Sigmoid colon (tissue), 7 donors: ENCODE results near the gene CDH22. TPM values are rescaled to one million over a fixed set of nuclear protein-coding genes. Genes with fewer than 3 reads are reported as not detected.

Source experiments
- DNase-seq: peaks from one replicate; pipeline ENCODE4 v3.0.0-alpha.2; 2019
- H3K27ac ChIP-seq, 4 donors: fragments of 200-600 bp; sonication (generic); one replicate each; pipeline ENCODE4 v1.5.1; 2016 to 2019; ENCODE audit warnings: mild to moderate bottlenecking in 1 of 4
- H3K27me3 ChIP-seq, 3 donors: fragments of 200-600 bp; sonication (generic); one replicate each; pipeline ENCODE4 v1.5.1; 2019; ENCODE audit warnings: mild to moderate bottlenecking in 1 of 3
- H3K36me3 ChIP-seq, 4 donors: fragments of 200-600 bp; sonication (generic); one replicate each; pipeline ENCODE4 v1.5.1; 2016 to 2019
- H3K4me1 ChIP-seq, 4 donors: fragments of 200-600 bp; sonication (generic); one replicate each; pipeline ENCODE4 v1.5.1; 2017 to 2019
- H3K4me3 ChIP-seq, 4 donors: fragments of 200-600 bp; sonication (generic); one replicate each; pipeline ENCODE4 v1.5.1; 2017 to 2019; ENCODE audit warnings: mild to moderate bottlenecking in 2 of 4, moderate library complexity in 1 of 4
- H3K9me3 ChIP-seq, 4 donors: fragments of 200-600 bp in 3 of 4; sonication (generic) in 3 of 4; one replicate each; pipeline versions ENCODE4 v1.5.1 to v1.6.1; 2013 to 2019
- EP300 ChIP-seq, 4 donors: sonication (generic); formaldehyde crosslinking; IDR thresholded peaks; one replicate each; pipeline ENCODE4 v1.6.1; 2017; ENCODE audit warnings: antibody characterized with exemption in 4 of 4
- POLR2A ChIP-seq, 2 donors: fragments of 450-650 bp; IDR thresholded peaks; one replicate each; pipeline ENCODE4 v1.6.1; 2016; ENCODE audit warnings: antibody characterized with exemption in 2 of 2, mild to moderate bottlenecking in 2 of 2, moderate library complexity in 2 of 2
- POLR2AphosphoS5 ChIP-seq, 4 donors: sonication (generic); formaldehyde crosslinking; IDR thresholded peaks; one replicate each; pipeline ENCODE4 v1.6.1; 2017; ENCODE audit warnings: antibody characterized with exemption in 4 of 4
- WGBS, 2 donors: extraction: QIAGEN DNeasy Blood & Tissue Kit; methylation state at CpG; one replicate each; pipeline ENCODE4 v1.1.7; 2013; 5-methylcytosine and 5-hydroxymethylcytosine counted together
- intact Hi-C: fragments of 100-400 bp; cut with DNase I; formaldehyde crosslinking; loops from one replicate; pipeline ENCODE4 v1.15.1; 2023
- polyA plus RNA-seq, 3 donors: library from polyadenylated mRNA; stranded (reverse); fragments of 200-250 nt; gene quantifications; one replicate each; pipeline ENCODE4 v1.2.3, GENCODE V29; 2013
- total RNA-seq, 4 donors: library from RNA; depleted of rRNA; stranded (reverse); fragments of >200 nt; gene quantifications; one replicate each; pipeline ENCODE4 v1.1.0, GENCODE V29; 2016
- TF ChIP-seq, protein P1 (sequence below), 4 experiments: fragments of 450-650 bp in 3 of 4; fragments of 200-600 bp in 1 of 4; IDR thresholded peaks; one replicate each; pipeline ENCODE4 v1.5.1; 2016 to 2019; ENCODE audit warnings: antibody characterized with exemption in 4 of 4, mild to moderate bottlenecking in 3 of 4, moderate library complexity in 2 of 4
- donor health status: healthy with polysubstance abuse.
- donor health status: Bipolar disorder and iron deficiency.
- donor health status: healthy.

CDH22 gene
- total and polyA plus RNA-seq, 7 donors = 0.06 to 0.55 (median 0.41) TPM; not detected in 4

DNA sequence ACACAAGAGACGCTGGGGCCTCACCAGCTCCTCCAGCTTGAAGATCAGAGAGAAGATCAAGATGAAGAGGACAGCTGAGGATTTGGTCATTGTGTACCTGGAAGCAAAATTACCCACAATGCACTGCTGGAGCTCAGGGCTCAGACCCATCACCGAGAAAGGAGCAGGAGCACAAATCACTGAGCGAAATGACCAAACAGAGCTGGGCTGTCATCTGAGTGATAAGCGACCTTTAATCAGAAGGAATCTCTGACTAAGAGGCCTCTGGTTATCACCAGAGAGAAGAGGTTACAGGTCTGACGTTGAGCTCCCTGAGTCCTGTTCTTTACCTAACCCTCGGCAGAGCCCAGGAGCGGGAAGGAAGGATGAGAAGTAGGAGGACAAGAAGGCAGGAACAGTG is 47.5 kb upstream of the CDH22 start:
- TF ChIP-seq, protein P1, sequence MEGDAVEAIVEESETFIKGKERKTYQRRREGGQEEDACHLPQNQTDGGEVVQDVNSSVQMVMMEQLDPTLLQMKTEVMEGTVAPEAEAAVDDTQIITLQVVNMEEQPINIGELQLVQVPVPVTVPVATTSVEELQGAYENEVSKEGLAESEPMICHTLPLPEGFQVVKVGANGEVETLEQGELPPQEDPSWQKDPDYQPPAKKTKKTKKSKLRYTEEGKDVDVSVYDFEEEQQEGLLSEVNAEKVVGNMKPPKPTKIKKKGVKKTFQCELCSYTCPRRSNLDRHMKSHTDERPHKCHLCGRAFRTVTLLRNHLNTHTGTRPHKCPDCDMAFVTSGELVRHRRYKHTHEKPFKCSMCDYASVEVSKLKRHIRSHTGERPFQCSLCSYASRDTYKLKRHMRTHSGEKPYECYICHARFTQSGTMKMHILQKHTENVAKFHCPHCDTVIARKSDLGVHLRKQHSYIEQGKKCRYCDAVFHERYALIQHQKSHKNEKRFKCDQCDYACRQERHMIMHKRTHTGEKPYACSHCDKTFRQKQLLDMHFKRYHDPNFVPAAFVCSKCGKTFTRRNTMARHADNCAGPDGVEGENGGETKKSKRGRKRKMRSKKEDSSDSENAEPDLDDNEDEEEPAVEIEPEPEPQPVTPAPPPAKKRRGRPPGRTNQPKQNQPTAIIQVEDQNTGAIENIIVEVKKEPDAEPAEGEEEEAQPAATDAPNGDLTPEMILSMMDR (IDR thresholded peaks at IDR 0.05) = no peak
- no peak for TF ChIP-seq EP300 (IDR thresholded peaks at IDR 0.05)
- no peak for TF ChIP-seq POLR2AphosphoS5 (IDR thresholded peaks at IDR 0.05)
- no peak for TF ChIP-seq POLR2A (IDR thresholded peaks at IDR 0.05)
- Histone ChIP-seq H3K4me1 (peaks cover 0 to 27% (median 16%) of the 10 kb centered on the region in 4 donors), H3K27ac (no peak overlapping the region), H3K4me3 (no peak overlapping the region), H3K36me3 (peaks cover 0 to 14% (median 1%) of the 10 kb centered on the region in 4 donors), H3K9me3 (no peaks in the 10 kb centered on the region), H3K27me3 (no peaks in the 10 kb centered on the region)
- 89 to 91% methylated on average over 7 of the region's 7 CpGs for WGBS, 2 donors
- DNase-seq = no peak
- intact Hi-C loops = no loop called here

DNA sequence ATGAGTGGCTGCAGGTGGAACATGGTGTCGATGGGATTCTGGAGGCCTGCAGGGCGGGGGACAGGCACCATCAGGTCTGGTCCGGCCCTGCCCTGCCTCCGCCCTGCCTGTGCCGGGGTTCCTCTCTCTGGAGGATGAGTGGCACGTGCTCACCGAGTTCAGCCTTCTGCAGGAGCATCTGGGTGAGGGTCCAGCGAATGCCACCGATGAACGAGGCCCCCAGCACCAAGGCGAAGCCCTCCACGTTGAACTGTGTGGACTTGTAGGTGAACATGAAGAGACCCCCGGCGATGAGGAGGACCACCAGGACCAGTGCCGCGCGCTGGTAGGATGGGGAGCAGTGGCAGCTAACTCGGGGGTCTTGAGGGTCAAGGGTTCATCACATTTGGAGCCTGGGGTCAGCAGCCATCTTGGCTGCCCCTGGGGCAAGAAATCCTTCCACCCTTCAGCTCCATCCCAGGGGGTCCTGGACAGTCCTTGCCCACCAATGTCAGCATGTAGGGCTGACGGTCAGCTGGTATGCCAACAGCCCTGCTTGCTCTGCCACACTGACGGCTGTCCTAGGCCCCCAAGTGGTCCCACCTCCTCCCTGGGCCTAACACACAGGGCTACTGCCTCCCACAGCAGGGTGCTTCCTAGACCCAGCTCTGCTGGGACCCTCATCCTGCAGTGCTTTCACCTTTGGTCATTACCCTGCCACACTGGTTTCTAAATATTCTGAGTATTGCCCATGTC is 46.8 kb upstream of the CDH22 start:
- no peaks in the 10 kb centered on the region for H3K9me3 ChIP-seq
- H3K36me3 ChIP-seq = peaks cover 0 to 21% (median 1%) of the 10 kb centered on the region in 4 donors
- intact Hi-C loops = no loop called here
- H3K4me3 ChIP-seq = no peak overlapping the region
- WGBS, 2 donors = 95% methylated on average over 20 of the region's 20 CpGs
- H3K27me3 ChIP-seq = no peaks in the 10 kb centered on the region
- no peak for DNase-seq
- TF ChIP-seq POLR2A (IDR thresholded peaks at IDR 0.05) (no peak), POLR2AphosphoS5 (IDR thresholded peaks at IDR 0.05) (no peak), EP300 (IDR thresholded peaks at IDR 0.05) (no peak)
- TF ChIP-seq, protein P1 (IDR thresholded peaks at IDR 0.05) = no peak
- H3K27ac ChIP-seq = no peak overlapping the region
- H3K4me1 ChIP-seq = peaks cover 0 to 25% (median 15%) of the 10 kb centered on the region in 4 donors

DNA sequence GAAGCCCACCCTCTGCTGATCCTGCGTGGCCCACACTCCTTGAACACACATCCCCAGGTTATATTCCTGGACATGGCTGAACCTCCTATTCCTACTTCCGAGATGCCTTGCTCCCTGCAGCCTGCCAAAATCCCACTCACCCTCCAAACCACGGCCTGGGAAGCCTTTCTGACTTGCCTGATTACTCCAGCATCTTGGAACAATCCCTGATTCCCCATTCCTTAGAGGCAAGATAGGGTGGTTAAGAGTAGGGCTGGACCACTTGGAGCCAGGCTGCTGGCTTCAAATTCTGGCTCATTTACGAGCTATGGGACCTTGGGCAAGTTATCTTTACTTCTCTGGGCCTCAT is 45.9 kb upstream of the CDH22 start:
- Histone ChIP-seq H3K36me3 (peaks cover 0 to 29% (median 1%) of the 10 kb centered on the region in 4 donors), H3K4me1 (peaks cover 0 to 19% (median 12%) of the 10 kb centered on the region in 4 donors), H3K4me3 (no peak overlapping the region), H3K27ac (no peak overlapping the region), H3K9me3 (no peaks in the 10 kb centered on the region), H3K27me3 (no peaks in the 10 kb centered on the region)
- intact Hi-C loops = no loop called here
- TF ChIP-seq EP300 (IDR thresholded peaks at IDR 0.05) (no peak), POLR2AphosphoS5 (IDR thresholded peaks at IDR 0.05) (no peak), POLR2A (IDR thresholded peaks at IDR 0.05) (no peak)
- TF ChIP-seq, protein P1 (IDR thresholded peaks at IDR 0.05) = no peak
- no peak for DNase-seq
- 88 to 91% methylated on average over 4 of the region's 4 CpGs for WGBS, 2 donors

DNA sequence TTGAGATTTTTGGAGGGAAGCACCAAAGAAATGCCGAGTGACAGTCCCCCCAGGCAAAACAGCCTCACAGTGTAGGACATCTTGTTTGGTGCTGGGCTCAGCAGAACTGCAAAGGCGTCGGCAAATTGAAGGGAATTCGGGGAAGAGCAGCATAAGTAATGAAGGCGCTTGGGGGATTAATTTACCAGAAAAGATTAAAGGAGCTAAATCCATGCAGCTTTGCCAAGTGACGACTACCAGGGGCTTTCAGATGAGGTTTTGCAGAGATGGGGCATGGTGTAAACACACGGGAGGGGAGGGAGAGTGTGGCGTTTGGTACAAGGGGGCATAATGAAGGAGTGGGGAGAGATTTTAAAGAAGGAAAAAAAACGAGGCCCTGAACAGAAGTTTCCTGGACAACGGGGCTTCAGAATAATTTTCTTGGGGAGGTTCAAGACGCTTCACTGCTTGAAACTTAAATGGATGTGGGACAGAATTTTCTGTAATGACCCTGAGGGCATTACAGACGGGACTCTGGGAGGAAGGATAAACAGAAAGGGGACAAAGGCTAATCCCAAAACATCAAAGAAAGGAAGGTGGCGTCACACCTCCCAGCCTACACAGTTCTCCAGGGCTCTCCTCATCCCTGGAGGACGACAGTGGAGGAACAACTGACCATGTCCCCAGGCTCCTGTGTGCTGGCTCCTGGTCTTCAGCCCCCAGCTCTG is 45.4 kb upstream of the CDH22 start:
- Histone ChIP-seq H3K27me3 (no peaks in the 10 kb centered on the region), H3K4me1 (peaks cover 0 to 25% (median 18%) of the 10 kb centered on the region in 4 donors), H3K27ac (no peak overlapping the region), H3K9me3 (no peaks in the 10 kb centered on the region), H3K36me3 (peaks cover 0 to 29% (median 1%) of the 10 kb centered on the region in 4 donors), H3K4me3 (no peak overlapping the region)
- intact Hi-C loops = no loop called here
- TF ChIP-seq EP300 (IDR thresholded peaks at IDR 0.05) (no peak), POLR2AphosphoS5 (IDR thresholded peaks at IDR 0.05) (no peak), POLR2A (IDR thresholded peaks at IDR 0.05) (no peak)
- TF ChIP-seq, protein P1 (IDR thresholded peaks at IDR 0.05) = no peak
- 81 to 82% methylated on average over 14 of the region's 14 CpGs for WGBS, 2 donors
- no peak for DNase-seq
